Iris pigment epithelial cell (primary cell): ENCODE results near the gene PRR29.
"Not testable (repeated sequence)": the region's sequence is repeated elsewhere in the genome, so short reads cannot be mapped to it uniquely, and the experiment has no call there.

ENCODE experiments used
- DNase-seq: peaks from one replicate; pipeline ENCODE4 v3.0.0-alpha.2; 2011; ENCODE audit warnings: low read depth

The PRR29 gene

GRCh38 chr17:64015447-64015846 is 17.3 kb downstream of the PRR29 start:
- no peak for DNase-seq

- DNase-seq = no peak
These were observed 18.2 kb downstream of the PRR29 start for GRCh38 chr17:64016231-64016784.

- DNase-seq = no peak
These were observed 18.8 kb downstream of the PRR29 start for GRCh38 chr17:64016974-64017373.

- DNase-seq = no peak
These were observed 19.3 kb downstream of the PRR29 start for GRCh38 chr17:64017381-64017980.

GRCh38 chr17:64019551-64019961 is 21.4 kb downstream of the PRR29 start:
- not testable (repeated sequence) for DNase-seq

GRCh38 chr17:64020056-64020766 is 22.1 kb downstream of the PRR29 start, which contains the start of gene ICAM2:
ICAM2 (minus strand) TSS chr17:64020633; CDS start chr17:64006691, 13,942 bp downstream.
- DNase-seq = no peak

- no peak for DNase-seq
These were observed 24.5 kb downstream of the PRR29 start for GRCh38 chr17:64022611-64023063.

- no peak for DNase-seq
These were observed 26.1 kb downstream of the PRR29 start for GRCh38 chr17:64024215-64024654.

GRCh38 chr17:64024781-64025731 is 26.9 kb downstream of the PRR29 start:
- peak; percentile 34 for DNase-seq

- peak; percentile 68 for DNase-seq
These were observed 27.7 kb downstream of the PRR29 start for GRCh38 chr17:64025732-64026294.

GRCh38 chr17:64028874-64029464 is 30.8 kb downstream of the PRR29 start:
- DNase-seq = peak; percentile 63

GRCh38 chr17:64032081-64032480 is 33.9 kb downstream of the PRR29 start:
- DNase-seq = no peak

- no peak for DNase-seq
These were observed 38.2 kb downstream of the PRR29 start for GRCh38 chr17:64036198-64036922.

GRCh38 chr17:64037180-64037579 is 39.0 kb downstream of the PRR29 start:
- no peak for DNase-seq

- DNase-seq = no peak
These were observed 39.7 kb downstream of the PRR29 start for GRCh38 chr17:64037802-64038201.

GRCh38 chr17:64038331-64039105 is 40.4 kb downstream of the PRR29 start:
- DNase-seq = no peak

GRCh38 chr17:64039106-64039400 is 40.9 kb downstream of the PRR29 start:
- DNase-seq = no peak

GRCh38 chr17:64040206-64040605 is 42.1 kb downstream of the PRR29 start:
- DNase-seq = no peak

- no peak for DNase-seq
These were observed 43.8 kb downstream of the PRR29 start for GRCh38 chr17:64041912-64042311.
